ENCODE results near the gene HPSE2.

HPSE2 gene

DNA sequence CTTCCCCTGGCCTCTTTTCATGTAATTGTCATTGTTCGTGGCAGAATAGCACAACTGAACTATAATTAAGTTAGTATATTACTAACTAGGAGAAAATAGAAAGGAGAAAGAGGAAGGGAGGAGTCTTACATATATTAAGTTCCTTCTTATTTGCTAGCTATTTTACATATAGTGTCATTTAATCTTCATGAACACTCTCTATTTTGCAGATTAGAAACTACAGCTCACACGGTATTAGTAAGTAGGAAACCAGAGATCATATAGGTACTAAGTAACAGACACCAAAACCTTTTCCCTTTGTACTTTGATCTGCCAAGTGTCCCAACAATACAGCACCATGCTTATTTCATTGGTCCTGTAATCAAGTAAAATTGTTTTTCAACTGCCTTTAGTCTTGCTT, 586.5 kb downstream of the HPSE2 start:
- Histone ChIP-seq H3K4me3 (ENCODE audit: low read depth, low read length) (no peak overlapping the region), H3K4me1 (ENCODE audit: control insufficient read depth, insufficient read depth, low read length) (peaks cover 25% of the 10 kb centered on the region), H3K27ac (ENCODE audit: low read depth, low read length) (no peak overlapping the region), H3K9me3 (ENCODE audit: control insufficient read depth, insufficient read depth, low read depth, low read length) (no peaks in the 10 kb centered on the region), H3K27me3 (ENCODE audit: control insufficient read depth, insufficient read depth, low read length) (no peaks in the 10 kb centered on the region), H3K9ac (ENCODE audit: low read length) (no peak overlapping the region), H3K36me3 (ENCODE audit: control insufficient read depth, insufficient read depth, low read length) (no peaks in the 10 kb centered on the region)

DNA sequence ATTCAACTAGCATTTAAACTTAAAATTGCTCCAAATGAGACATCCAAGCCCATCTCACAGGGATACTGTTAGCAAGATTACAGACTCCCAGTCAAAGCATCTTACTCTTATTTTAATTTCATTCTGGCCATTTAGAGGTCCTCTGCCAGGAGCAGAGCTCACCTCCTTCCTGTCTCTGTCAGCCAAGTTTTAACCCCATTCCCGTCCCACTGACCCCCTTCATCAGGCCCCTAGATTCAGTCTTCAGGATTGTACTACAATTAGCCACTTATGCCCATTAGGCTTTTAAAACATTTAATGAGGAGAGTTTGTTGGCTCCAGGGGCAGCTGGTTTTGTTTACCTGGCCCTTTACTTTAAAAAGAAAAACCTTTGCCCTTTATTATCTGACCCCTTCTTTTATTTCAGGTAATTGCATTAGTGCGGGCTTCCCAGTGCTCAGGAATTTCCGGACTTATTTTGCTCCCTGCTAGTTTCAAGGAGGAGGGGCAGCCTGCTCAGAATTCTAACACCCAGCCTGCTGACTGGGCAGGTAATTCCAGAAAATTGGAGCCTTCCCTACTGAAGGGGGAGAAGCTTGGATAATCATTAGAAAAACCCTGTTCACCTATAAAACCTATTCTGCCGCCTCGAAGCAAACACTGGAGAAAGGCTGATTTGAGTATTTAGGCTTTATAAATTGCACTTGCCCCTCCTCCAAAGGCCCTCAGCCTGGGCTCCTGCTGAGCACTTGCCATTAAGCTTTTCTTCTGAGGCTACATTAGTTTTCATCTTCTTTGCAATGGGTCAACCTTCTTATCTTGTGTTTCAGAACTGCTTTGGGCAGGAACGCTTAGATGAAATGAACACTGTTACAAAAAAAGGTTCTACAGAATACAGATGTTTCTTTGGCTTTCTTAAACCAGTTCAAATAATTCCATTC, 588.4 kb downstream of the HPSE2 start:
- Histone ChIP-seq H3K9me3 (ENCODE audit: control insufficient read depth, insufficient read depth, low read depth, low read length) (no peaks in the 10 kb centered on the region), H3K27ac (ENCODE audit: low read depth, low read length) (peak overlapping the region; percentile 52; the same call in 1 of the 2 replicates), H3K4me3 (ENCODE audit: low read depth, low read length) (peak overlapping the region; percentile 39; the same call in 1 of the 2 replicates), H3K4me1 (ENCODE audit: control insufficient read depth, insufficient read depth, low read length) (peaks cover 26% of the 10 kb centered on the region), H3K27me3 (ENCODE audit: control insufficient read depth, insufficient read depth, low read length) (no peaks in the 10 kb centered on the region), H3K36me3 (ENCODE audit: control insufficient read depth, insufficient read depth, low read length) (no peaks in the 10 kb centered on the region), H3K9ac (ENCODE audit: low read length) (no peak overlapping the region)

DNA sequence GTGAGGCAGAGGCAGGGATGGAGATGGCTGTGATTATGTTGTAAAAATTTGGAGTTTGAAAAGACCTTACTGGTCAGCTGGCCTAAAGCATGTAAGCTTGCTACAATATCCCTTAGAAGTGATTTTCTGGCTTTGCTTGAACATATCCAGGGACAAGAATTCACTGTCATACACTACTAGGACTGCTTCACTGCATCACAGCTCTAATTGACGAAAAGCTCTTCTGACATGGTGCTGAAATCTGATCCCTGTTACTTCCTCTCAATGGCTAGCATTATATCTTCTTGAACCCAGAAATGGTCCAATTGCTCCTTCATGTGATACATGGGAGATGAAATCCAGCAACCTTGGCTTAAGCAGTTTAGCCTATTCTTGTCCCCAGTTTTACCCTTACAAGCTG, 591.2 kb downstream of the HPSE2 start:
- H3K9ac ChIP-seq (ENCODE audit: low read length), result no peak overlapping the region
- H3K27ac ChIP-seq (ENCODE audit: low read depth, low read length), result no peak overlapping the region
- no peak overlapping the region for H3K4me3 ChIP-seq (ENCODE audit: low read depth, low read length)
- no peaks in the 10 kb centered on the region for H3K9me3 ChIP-seq (ENCODE audit: control insufficient read depth, insufficient read depth, low read depth, low read length)
- H3K27me3 ChIP-seq (ENCODE audit: control insufficient read depth, insufficient read depth, low read length), result no peaks in the 10 kb centered on the region
- no peaks in the 10 kb centered on the region for H3K36me3 ChIP-seq (ENCODE audit: control insufficient read depth, insufficient read depth, low read length)
- peaks cover 26% of the 10 kb centered on the region for H3K4me1 ChIP-seq (ENCODE audit: control insufficient read depth, insufficient read depth, low read length)

DNA sequence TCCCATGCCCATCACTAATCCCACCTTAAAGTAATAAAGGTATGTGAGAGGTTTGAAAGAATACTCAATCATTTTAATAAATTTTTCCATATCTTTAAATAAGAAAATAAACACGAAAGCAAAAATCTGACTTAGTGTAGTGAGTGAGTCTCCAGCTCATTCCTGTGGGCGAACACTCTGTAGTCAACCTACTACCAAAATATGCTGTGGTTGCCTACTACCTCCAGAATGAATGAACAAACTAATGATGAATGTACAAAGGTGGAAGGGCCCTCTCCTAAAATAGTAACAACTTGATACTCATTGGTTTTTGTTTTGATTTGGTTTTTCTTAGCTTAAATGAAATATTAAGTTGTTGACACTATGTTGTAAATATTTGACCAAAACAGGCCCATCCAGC, 593.4 kb downstream of the HPSE2 start:
- Histone ChIP-seq H3K9ac (ENCODE audit: low read length) (no peak overlapping the region), H3K4me3 (ENCODE audit: low read depth, low read length) (no peak overlapping the region), H3K27me3 (ENCODE audit: control insufficient read depth, insufficient read depth, low read length) (no peaks in the 10 kb centered on the region), H3K36me3 (ENCODE audit: control insufficient read depth, insufficient read depth, low read length) (no peaks in the 10 kb centered on the region), H3K9me3 (ENCODE audit: control insufficient read depth, insufficient read depth, low read depth, low read length) (no peaks in the 10 kb centered on the region), H3K4me1 (ENCODE audit: control insufficient read depth, insufficient read depth, low read length) (peaks cover 13% of the 10 kb centered on the region), H3K27ac (ENCODE audit: low read depth, low read length) (no peak overlapping the region)

DNA sequence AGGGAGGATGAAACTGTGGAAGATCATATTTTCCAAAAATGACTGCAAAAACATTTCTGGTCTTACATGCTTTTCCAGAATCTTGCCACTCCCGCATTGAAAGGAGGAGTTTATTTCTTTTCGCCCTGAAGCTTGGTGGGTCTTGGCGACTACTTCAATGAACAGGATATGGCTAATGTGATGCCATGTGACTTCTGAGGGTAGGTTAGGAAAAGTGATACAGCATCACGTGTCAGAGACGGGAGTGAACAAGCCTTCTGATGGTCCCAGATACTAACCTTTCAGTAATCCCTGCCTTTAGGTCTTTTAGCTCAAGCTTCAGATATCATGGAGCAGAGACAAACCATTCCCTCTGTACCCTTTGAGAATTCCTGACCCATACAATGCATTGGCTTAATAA, 596.7 kb downstream of the HPSE2 start:
- no peaks in the 10 kb centered on the region for H3K9me3 ChIP-seq (ENCODE audit: control insufficient read depth, insufficient read depth, low read depth, low read length)
- H3K4me1 ChIP-seq (ENCODE audit: control insufficient read depth, insufficient read depth, low read length), result no peaks in the 10 kb centered on the region
- H3K4me3 ChIP-seq (ENCODE audit: low read depth, low read length), result no peak overlapping the region
- H3K36me3 ChIP-seq (ENCODE audit: control insufficient read depth, insufficient read depth, low read length), result no peaks in the 10 kb centered on the region
- H3K27me3 ChIP-seq (ENCODE audit: control insufficient read depth, insufficient read depth, low read length), result no peaks in the 10 kb centered on the region
- no peak overlapping the region for H3K27ac ChIP-seq (ENCODE audit: low read depth, low read length)
- H3K9ac ChIP-seq (ENCODE audit: low read length), result no peak overlapping the region

DNA sequence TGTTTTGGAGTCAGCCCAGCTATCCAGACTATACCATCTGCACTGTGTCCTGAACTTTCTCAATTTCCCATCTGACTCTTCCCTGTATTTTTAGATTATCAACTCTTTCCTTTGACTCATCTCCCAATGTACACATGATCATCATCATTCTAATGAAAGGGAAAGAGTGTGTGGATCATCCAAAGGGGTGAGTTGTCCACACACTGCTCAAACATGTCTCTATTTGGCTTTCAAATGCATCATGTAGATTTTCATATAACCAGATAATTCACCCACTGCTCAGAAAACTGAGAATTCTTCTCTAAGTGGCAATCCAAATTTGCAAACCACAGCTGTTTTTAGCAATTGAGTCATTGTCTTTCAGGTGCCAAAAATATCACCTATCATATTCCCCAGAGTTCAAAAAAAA, 598.7 kb downstream of the HPSE2 start:
- Histone ChIP-seq H3K9me3 (ENCODE audit: control insufficient read depth, insufficient read depth, low read depth, low read length) (no peaks in the 10 kb centered on the region), H3K4me3 (ENCODE audit: low read depth, low read length) (no peak overlapping the region), H3K36me3 (ENCODE audit: control insufficient read depth, insufficient read depth, low read length) (no peaks in the 10 kb centered on the region), H3K4me1 (ENCODE audit: control insufficient read depth, insufficient read depth, low read length) (no peaks in the 10 kb centered on the region), H3K9ac (ENCODE audit: low read length) (no peak overlapping the region), H3K27ac (ENCODE audit: low read depth, low read length) (no peak overlapping the region), H3K27me3 (ENCODE audit: control insufficient read depth, insufficient read depth, low read length) (no peaks in the 10 kb centered on the region)

DNA sequence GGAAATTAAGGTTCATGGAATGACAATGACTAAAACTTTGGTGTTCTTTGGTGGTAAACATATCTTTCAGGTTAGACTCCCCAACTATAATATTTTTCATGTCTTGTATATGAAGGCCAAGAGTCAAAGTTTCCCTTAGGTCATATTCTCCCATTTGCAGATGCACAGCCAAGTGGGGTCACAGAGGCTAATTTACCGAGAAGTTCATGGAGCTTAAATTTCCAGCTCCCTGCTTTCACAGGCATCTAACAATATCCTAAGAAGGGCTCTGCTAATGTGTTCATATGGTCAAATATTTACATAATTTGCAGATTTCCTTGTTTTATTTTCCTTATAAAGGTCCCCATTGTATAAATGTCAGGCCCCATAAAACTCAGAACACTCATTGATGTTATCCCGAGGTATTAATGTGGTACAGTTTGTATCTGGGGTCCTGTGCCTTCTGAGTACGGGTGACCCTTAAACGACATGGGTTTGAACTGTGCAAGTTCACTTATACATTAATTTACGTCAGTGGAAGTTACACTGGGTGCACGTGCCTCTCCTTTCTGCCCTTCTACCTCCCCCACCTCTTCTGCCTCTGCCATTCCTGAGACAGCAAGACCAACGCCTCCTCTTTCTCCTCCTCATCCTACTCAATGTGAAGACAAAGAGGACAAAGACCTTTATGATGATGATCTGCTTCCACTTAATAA, 603.0 kb downstream of the HPSE2 start:
- no peak overlapping the region for H3K9ac ChIP-seq (ENCODE audit: low read length)
- no peaks in the 10 kb centered on the region for H3K9me3 ChIP-seq (ENCODE audit: control insufficient read depth, insufficient read depth, low read depth, low read length)

DNA sequence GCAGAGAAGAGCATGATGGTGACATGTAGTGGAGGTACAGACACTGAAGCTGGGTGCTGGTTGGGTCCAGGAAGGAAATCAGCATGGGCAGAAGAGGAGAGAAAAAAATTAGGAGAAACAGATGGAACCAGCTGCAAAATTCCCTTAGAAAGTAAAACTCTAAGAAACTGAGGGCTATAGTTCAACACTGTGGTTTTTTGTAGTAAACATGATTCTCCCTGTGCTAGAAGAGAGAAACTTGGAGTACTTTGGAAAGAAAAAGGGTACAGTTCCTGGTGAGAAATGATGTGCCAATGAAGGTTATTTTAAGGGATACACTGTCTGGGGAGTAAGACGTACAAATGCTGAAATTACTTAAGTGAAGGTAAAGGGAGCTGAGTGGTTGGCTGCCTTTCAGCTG, 607.4 kb downstream of the HPSE2 start:
- H3K27ac ChIP-seq (ENCODE audit: low read depth, low read length), result no peak overlapping the region
- H3K27me3 ChIP-seq (ENCODE audit: control insufficient read depth, insufficient read depth, low read length), result no peaks in the 10 kb centered on the region
- H3K9ac ChIP-seq (ENCODE audit: low read length), result no peak overlapping the region
- H3K4me3 ChIP-seq (ENCODE audit: low read depth, low read length), result no peak overlapping the region
- H3K4me1 ChIP-seq (ENCODE audit: control insufficient read depth, insufficient read depth, low read length), result no peaks in the 10 kb centered on the region; the same call in 1 of the 2 replicates
- 0 out of 2 replicates have a peak, but pooled peaks cover 3% of the 10 kb centered on the region for H3K9me3 ChIP-seq (ENCODE audit: control insufficient read depth, insufficient read depth, low read depth, low read length)
- no peaks in the 10 kb centered on the region for H3K36me3 ChIP-seq (ENCODE audit: control insufficient read depth, insufficient read depth, low read length)

More for the DNA sequence above, 603.0 kb downstream of the HPSE2 start:
- no peak overlapping the region for H3K4me3 ChIP-seq (ENCODE audit: low read depth, low read length)
- H3K27me3 ChIP-seq (ENCODE audit: control insufficient read depth, insufficient read depth, low read length), result no peaks in the 10 kb centered on the region
- no peak overlapping the region for H3K27ac ChIP-seq (ENCODE audit: low read depth, low read length)
- H3K36me3 ChIP-seq (ENCODE audit: control insufficient read depth, insufficient read depth, low read length), result no peaks in the 10 kb centered on the region
- H3K4me1 ChIP-seq (ENCODE audit: control insufficient read depth, insufficient read depth, low read length), result no peaks in the 10 kb centered on the region; the same call in 1 of the 2 replicates

DNA sequence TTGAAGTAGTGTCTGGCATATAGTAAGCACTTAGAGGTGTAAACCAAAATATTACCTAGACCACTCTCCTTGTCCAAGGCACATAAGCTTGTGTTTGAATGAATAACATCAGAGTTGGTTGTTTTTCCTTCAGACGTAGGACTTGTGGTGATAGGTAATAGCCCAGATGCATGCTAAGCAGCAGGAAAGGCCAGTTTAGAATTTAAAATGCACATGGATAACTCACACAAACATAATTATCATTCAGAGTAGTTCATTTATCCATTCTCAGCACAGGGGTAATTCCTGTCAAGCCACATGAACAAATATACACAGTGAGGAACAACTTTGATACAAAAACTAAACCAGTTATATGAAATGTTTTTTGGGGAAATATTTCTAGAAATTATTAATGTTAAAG, 607.9 kb downstream of the HPSE2 start:
- H3K9ac ChIP-seq (ENCODE audit: low read length), result no peak overlapping the region
- no peaks in the 10 kb centered on the region for H3K36me3 ChIP-seq (ENCODE audit: control insufficient read depth, insufficient read depth, low read length)
- H3K4me3 ChIP-seq (ENCODE audit: low read depth, low read length), result no peak overlapping the region
- H3K9me3 ChIP-seq (ENCODE audit: control insufficient read depth, insufficient read depth, low read depth, low read length), result 0 out of 2 replicates have a peak, but pooled peaks cover 3% of the 10 kb centered on the region
- H3K27me3 ChIP-seq (ENCODE audit: control insufficient read depth, insufficient read depth, low read length), result no peaks in the 10 kb centered on the region
- no peaks in the 10 kb centered on the region; the same call in 1 of the 2 replicates for H3K4me1 ChIP-seq (ENCODE audit: control insufficient read depth, insufficient read depth, low read length)
- no peak overlapping the region for H3K27ac ChIP-seq (ENCODE audit: low read depth, low read length)

DNA sequence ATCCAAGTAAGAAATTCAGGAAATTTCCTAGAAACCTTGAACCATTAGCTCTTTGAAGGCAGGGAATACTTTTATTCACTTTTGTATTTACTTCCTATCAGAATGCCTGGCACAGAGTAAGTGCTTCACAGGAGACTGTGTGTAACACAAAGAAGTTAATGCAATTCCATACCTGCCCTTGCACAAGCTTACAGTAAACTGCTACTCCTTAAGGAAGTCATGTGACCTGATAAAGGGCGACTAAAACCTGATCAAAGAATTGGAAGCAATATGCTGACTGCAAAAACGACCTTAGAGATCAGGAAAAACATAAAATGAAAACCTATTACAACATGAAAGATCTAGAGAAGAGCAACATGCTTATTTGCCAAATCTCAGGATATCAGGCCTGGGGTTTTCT, 610.7 kb downstream of the HPSE2 start:
- H3K9me3 ChIP-seq (ENCODE audit: control insufficient read depth, insufficient read depth, low read depth, low read length), result 0 out of 2 replicates have a peak, but pooled peaks cover 3% of the 10 kb centered on the region
- H3K4me3 ChIP-seq (ENCODE audit: low read depth, low read length), result no peak overlapping the region
- no peaks in the 10 kb centered on the region for H3K36me3 ChIP-seq (ENCODE audit: control insufficient read depth, insufficient read depth, low read length)
- no peak overlapping the region for H3K27ac ChIP-seq (ENCODE audit: low read depth, low read length)
- H3K27me3 ChIP-seq (ENCODE audit: control insufficient read depth, insufficient read depth, low read length), result no peaks in the 10 kb centered on the region
- peaks cover 19% of the 10 kb centered on the region for H3K4me1 ChIP-seq (ENCODE audit: control insufficient read depth, insufficient read depth, low read length)
- H3K9ac ChIP-seq (ENCODE audit: low read length), result no peak overlapping the region

DNA sequence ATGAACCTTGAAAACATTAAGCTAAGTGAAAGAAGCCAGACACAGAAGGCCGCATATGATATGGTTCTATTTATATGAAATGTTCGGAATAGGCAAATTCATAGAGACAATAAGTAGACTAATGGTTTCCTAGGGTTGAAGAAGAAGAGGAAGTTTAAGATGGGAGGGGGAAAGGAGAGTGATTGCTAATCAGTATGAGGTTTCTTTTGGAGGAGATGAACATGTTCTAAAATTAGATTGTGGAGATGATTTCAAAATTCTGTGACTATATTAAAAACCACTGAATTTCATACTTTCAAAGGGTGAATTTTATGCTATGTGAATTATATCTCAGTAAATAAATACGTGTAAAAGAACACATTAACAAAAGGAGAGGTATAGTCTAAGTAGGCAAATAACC, 612.5 kb downstream of the HPSE2 start:
- Histone ChIP-seq H3K4me3 (ENCODE audit: low read depth, low read length) (no peak overlapping the region), H3K36me3 (ENCODE audit: control insufficient read depth, insufficient read depth, low read length) (no peaks in the 10 kb centered on the region), H3K9ac (ENCODE audit: low read length) (no peak overlapping the region), H3K27me3 (ENCODE audit: control insufficient read depth, insufficient read depth, low read length) (no peaks in the 10 kb centered on the region), H3K27ac (ENCODE audit: low read depth, low read length) (no peak overlapping the region), H3K4me1 (ENCODE audit: control insufficient read depth, insufficient read depth, low read length) (peaks cover 29% of the 10 kb centered on the region), H3K9me3 (ENCODE audit: control insufficient read depth, insufficient read depth, low read depth, low read length) (0 out of 2 replicates have a peak, but pooled peaks cover 3% of the 10 kb centered on the region)
